ENCODE data around the gene YLPM1. TPM values are rescaled to one million over a fixed set of nuclear protein-coding genes. Genes with fewer than 3 reads are reported as not detected.

The YLPM1 gene
- total RNA-seq, 1 donor = 44.5 TPM

DNA sequence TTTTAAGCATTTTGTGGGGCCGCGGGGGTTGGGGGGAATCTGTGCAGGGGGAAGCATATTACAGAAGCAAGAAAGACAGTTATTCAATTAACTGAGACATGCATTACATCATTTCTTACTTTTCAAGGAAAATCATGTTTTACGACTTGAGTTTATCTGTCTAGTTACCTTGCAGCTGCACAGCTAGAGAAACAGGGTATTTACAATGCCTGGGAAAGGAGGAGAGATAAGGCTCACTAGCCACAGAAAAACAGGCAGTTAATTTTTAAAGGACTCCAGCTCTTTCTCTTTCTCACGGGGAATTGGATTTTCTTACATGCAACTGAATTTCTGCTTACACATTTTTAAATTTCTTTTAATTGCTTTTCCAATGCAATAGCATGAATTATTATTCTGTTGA, 28.0 kb upstream of the YLPM1 start:
- no peak overlapping the region for H3K4me3 ChIP-seq (ENCODE audit: low read depth, low read length)
- DNase-seq (ENCODE audit: low read depth) = peak; percentile 42
- TF ChIP-seq CTCF (IDR thresholded peaks at IDR 0.05; ENCODE audit: insufficient read depth, low read depth, low read length) = no peak

GRCh38 chr14:74737753-74738325, 25.3 kb upstream of the YLPM1 start:
- DNase-seq (ENCODE audit: low read depth) = peak; percentile 8
- no peak for TF ChIP-seq CTCF (IDR thresholded peaks at IDR 0.05; ENCODE audit: insufficient read depth, low read depth, low read length)

DNA sequence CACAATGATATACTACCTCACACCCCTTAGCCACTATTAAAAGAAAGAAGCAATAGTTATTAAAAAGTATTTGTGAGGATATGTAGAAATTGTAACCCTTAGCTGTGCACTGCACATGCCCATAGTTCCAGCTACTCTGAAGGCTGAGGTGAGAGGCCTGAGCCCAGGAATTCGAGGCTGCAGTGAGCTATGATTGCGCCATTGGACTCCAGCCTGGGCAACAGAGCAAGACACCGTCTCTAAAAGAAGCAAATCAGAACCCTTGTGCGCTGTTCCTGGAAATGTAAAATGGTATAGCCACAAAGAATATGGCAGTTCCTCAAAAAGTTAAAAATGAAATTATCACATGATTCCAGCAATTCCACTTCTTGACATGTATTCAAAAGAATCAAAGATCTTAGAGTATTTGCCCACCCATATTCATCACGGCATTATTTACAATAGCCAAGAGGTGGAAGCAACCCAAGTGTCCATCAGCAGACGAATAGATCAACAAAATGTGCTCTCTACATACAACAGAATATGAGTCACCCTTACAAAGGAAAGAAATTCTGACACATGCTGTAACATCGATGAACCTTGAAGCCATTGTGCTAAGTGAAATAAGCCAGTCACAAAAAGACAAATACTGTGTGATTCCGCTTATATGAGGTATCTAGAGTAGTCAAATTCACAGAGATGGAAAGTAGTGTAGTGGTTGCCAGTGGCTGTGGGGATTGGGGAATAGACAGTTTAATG, 23.7 kb upstream of the YLPM1 start:
- no peak for DNase-seq (ENCODE audit: low read depth)
- no peak for TF ChIP-seq CTCF (IDR thresholded peaks at IDR 0.05; ENCODE audit: insufficient read depth, low read depth, low read length)
- no peak overlapping the region for H3K4me3 ChIP-seq (ENCODE audit: low read depth, low read length)

More at GRCh38 chr14:74737753-74738325, 25.3 kb upstream of the YLPM1 start:
- H3K4me3 ChIP-seq (ENCODE audit: low read depth, low read length) = no peak overlapping the region

- no peak for TF ChIP-seq CTCF (IDR thresholded peaks at IDR 0.05; ENCODE audit: insufficient read depth, low read depth, low read length)
- DNase-seq (ENCODE audit: low read depth) = no peak
- no peak overlapping the region for H3K4me3 ChIP-seq (ENCODE audit: low read depth, low read length)
Measured at GRCh38 chr14:74747237-74747636, 15.9 kb upstream of the YLPM1 start.

GRCh38 chr14:74754157-74754556, 9.0 kb upstream of the YLPM1 start:
- H3K4me3 ChIP-seq (ENCODE audit: low read depth, low read length) = no peak overlapping the region
- peak; percentile 61 for DNase-seq (ENCODE audit: low read depth)
- TF ChIP-seq CTCF (IDR thresholded peaks at IDR 0.05; ENCODE audit: insufficient read depth, low read depth, low read length) = no peak

DNA sequence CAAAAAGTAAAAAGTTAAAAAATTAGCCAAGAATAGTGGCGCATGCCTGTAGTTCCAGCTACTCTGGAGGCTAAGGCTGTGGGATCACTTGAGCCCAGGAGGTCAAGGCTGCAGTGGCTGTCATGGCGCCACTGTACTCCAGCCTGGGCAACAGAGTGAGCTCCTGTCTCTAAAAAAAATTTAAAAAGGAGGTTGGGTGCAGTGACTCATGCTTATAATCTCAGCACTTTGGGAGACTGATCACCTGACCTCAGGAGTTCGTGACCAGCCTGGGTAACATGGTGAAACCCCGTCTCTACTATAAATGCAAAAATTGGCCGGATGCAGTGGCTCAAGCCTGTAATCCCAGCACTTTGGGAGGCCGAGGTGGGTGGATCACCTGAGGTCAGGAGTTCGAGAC, 8.2 kb upstream of the YLPM1 start:
- no peak for TF ChIP-seq CTCF (IDR thresholded peaks at IDR 0.05; ENCODE audit: insufficient read depth, low read depth, low read length)
- H3K4me3 ChIP-seq (ENCODE audit: low read depth, low read length) = no peak overlapping the region
- DNase-seq (ENCODE audit: low read depth) = no peak

Data from fibroblast of villous mesenchyme (primary cell).